Effector memory CD8-positive, alpha-beta T cell (primary cell): ENCODE measurements around the gene CCDC152.

Experiments used
- ATAC-seq: fragments of 150-1000 bp; cut with Tn5 transposase; replicated peaks from 2 replicates; pipeline ENCODE4 v1.10.0; 2021; ENCODE audit warnings: mild to moderate bottlenecking, moderate library complexity
- DNase-seq, 3 experiments: peaks; one replicate each; pipeline ENCODE4 v3.0.0; 2021
- H3K27ac Mint-ChIP-seq, 2 donors: one replicate each; pipeline ENCODE4 v1.8.0; 2022; ENCODE audit warnings: mild to moderate bottlenecking in 2 of 2, mixed read lengths in 2 of 2, moderate library complexity in 2 of 2
- H3K27me3 Mint-ChIP-seq, 2 donors: one replicate each; pipeline ENCODE4 v1.8.0; 2022; ENCODE audit warnings: mixed read lengths in 2 of 2
- H3K36me3 Mint-ChIP-seq: one replicate; pipeline ENCODE4 v1.8.0; 2022; ENCODE audit warnings: mild to moderate bottlenecking, moderate library complexity, mixed read lengths; ENCODE audit not compliant: insufficient read depth
- H3K4me1 Mint-ChIP-seq, 2 donors: one replicate each; pipeline ENCODE4 v1.8.0; 2022; ENCODE audit warnings: low read depth in 2 of 2, mixed read lengths in 2 of 2
- H3K4me3 Mint-ChIP-seq, 2 donors: one replicate each; pipeline ENCODE4 v1.8.0; 2022; ENCODE audit warnings: mild to moderate bottlenecking in 2 of 2, mixed read lengths in 2 of 2, moderate library complexity in 2 of 2
- H3K9me3 Mint-ChIP-seq, 2 donors: one replicate each; pipeline ENCODE4 v1.8.0; 2022; ENCODE audit warnings: mixed read lengths in 2 of 2

Gene CCDC152

GRCh38 chr5:42753099-42753498 is 3.5 kb upstream of the CCDC152 start:
- Mint-ChIP-seq H3K4me1 (peaks cover 15 to 22% of the 10 kb centered on the region in 2 donors), H3K27me3 (peaks cover 12 to 15% of the 10 kb centered on the region in 2 donors), H3K36me3 (no peaks in the 10 kb centered on the region), H3K9me3 (no peaks in the 10 kb centered on the region), H3K4me3 (no peak overlapping the region), H3K27ac (no peak overlapping the region)
- DNase-seq = no peak
- ATAC-seq = no peak

DNA sequence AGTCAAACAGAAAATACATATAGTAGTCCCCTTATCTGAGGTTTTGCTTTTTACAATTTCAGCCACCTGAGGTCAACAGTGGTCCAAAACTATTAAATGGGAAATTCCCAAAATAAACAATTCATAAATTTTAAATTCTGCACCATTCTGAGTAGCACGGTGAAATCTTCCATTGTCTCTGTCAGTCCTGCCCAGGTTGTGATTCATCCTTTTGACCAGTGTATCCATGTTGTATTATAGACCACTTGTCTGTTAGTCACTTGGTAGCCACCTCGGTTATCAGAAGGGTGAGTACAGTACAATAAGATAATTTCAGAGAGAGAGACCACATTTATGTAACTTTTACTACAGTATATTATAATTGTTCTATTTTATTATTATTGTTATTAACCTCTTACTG is 2.8 kb downstream of the CCDC152 start:
- no peak overlapping the region for H3K4me3 Mint-ChIP-seq
- ATAC-seq = no peak
- H3K4me1 Mint-ChIP-seq = peaks cover 10 to 12% of the 10 kb centered on the region in 2 donors
- H3K27me3 Mint-ChIP-seq = peaks cover 23% of the 10 kb centered on the region in 2 donors
- H3K9me3 Mint-ChIP-seq = no peaks in the 10 kb centered on the region
- no peak overlapping the region for H3K27ac Mint-ChIP-seq
- H3K36me3 Mint-ChIP-seq = peaks cover 3% of the 10 kb centered on the region
- DNase-seq = no peak

DNA sequence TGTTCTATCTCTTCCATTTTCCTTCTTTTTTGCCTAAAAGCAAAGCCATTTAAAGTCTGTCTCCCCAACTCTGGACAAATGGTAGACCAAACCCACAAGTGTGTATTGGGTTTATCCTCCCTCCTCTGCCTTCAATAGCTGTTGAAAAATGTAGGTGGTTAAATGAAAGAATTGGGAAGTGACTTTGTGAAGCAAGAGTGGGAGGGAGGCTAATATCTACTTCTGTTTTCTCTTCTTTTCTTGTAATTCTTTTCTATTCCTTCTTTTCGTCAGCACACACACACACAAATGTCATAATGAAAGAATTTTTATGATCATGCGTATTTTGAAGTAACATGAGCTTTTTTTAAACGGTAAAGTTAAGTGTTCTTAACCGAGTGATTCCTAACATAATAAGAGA is 3.8 kb downstream of the CCDC152 start:
- Mint-ChIP-seq H3K4me1 (peaks cover 10 to 12% of the 10 kb centered on the region in 2 donors), H3K27ac (no peak overlapping the region), H3K36me3 (peaks cover 3% of the 10 kb centered on the region), H3K9me3 (no peaks in the 10 kb centered on the region), H3K4me3 (no peak overlapping the region), H3K27me3 (peaks cover 23 to 28% of the 10 kb centered on the region in 2 donors)
- DNase-seq (no peak), ATAC-seq (no peak)

GRCh38 chr5:42761791-42762190 is 5.2 kb downstream of the CCDC152 start:
- Mint-ChIP-seq H3K27me3 (peaks cover 19 to 24% of the 10 kb centered on the region in 2 donors), H3K9me3 (no peaks in the 10 kb centered on the region)
- DNase-seq = no peak

DNA sequence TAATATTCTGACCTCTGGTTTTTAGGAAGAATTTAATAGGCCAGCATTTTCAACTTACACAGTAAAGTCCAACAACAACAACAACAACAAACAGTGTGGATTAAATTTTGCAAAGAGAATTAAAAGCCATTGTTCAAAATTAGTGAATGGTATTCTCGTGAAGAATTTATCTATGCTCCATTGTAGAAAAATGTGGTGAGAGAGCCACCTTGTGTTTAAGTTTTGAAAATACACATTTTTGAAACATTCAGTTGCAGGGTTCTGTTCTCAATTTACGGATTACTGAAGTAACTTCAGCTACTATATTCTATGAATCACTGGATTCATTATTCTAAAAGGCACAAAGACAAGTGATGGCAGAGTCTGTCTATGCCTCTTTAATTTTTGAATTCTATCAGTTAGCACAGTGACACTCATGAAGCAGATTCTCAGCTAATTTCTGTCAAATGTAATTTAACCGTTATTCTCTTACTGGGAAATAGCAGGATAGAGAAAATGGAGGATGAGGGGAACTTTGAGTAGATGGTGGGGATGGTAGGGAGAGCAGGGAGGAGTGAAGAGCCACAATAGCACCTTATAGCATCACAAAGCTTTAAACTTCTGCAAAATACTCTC is 11.0 kb downstream of the CCDC152 start:
- H3K9me3 Mint-ChIP-seq = no peaks in the 10 kb centered on the region
- H3K36me3 Mint-ChIP-seq = peaks cover 6% of the 10 kb centered on the region
- DNase-seq = peak in 1 of 3 experiments; percentile 8
- ATAC-seq = peak; percentile 43
- no peak overlapping the region for H3K4me3 Mint-ChIP-seq
- H3K4me1 Mint-ChIP-seq = no peaks in the 10 kb centered on the region
- peaks cover 10 to 26% of the 10 kb centered on the region in 2 donors for H3K27me3 Mint-ChIP-seq
- peak overlapping the region in 1 of 2 donors; percentile 27 for H3K27ac Mint-ChIP-seq

More at GRCh38 chr5:42761791-42762190, 5.2 kb downstream of the CCDC152 start:
- H3K36me3 Mint-ChIP-seq = peaks cover 3% of the 10 kb centered on the region
- no peak overlapping the region for H3K27ac Mint-ChIP-seq
- H3K4me1 Mint-ChIP-seq = peaks cover 8 to 9% of the 10 kb centered on the region in 2 donors
- ATAC-seq = no peak
- H3K4me3 Mint-ChIP-seq = no peak overlapping the region

DNA sequence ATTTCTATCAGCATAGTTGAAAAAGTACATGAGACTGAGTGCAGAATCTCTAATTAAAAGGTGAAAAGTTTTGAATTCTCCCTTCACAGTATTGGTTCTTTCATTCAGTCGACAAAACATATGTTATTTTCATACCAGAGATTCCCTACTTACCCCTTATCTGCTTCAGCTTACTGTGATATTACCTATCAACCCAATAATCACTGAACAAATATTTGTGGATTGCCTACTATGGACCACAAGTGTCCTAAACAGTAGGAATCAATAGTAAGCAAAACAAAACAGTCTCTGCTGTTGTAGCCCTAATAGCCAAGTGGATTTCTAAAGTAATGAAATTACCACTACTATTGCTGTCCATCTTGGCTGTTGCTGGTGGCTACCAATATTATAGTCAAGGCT is 11.5 kb downstream of the CCDC152 start:
- Mint-ChIP-seq H3K9me3 (no peaks in the 10 kb centered on the region), H3K27me3 (peaks cover 10 to 26% of the 10 kb centered on the region in 2 donors), H3K4me3 (no peak overlapping the region), H3K36me3 (peaks cover 3% of the 10 kb centered on the region), H3K27ac (no peak overlapping the region), H3K4me1 (no peaks in the 10 kb centered on the region)
- DNase-seq = no peak
- ATAC-seq = no peak

DNA sequence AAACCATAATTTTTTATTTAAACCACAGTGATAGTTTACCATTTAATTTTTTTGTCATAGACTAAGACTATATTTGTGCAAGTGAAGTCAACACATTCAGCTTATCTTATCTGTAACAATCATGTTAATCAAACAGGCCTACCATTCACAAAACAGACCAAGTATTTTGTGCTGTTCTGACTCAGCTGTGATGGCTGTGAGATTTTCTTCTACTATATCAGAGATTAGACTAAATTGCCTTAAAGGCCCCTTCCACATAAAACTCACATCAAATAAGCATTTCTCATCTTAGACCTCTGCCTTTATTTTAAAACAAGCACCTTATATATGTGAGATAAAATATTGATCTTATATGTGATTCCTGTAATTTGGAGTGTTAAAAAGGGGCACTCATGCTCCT is 13.4 kb downstream of the CCDC152 start:
- no peak for ATAC-seq
- H3K27ac Mint-ChIP-seq = no peak overlapping the region
- peaks cover 5 to 26% of the 10 kb centered on the region in 2 donors for H3K27me3 Mint-ChIP-seq

GRCh38 chr5:42772265-42772993 is 15.8 kb downstream of the CCDC152 start:
- no peaks in the 10 kb centered on the region for H3K9me3 Mint-ChIP-seq
- ATAC-seq = no peak
- H3K27me3 Mint-ChIP-seq = peaks cover 5 to 25% of the 10 kb centered on the region in 2 donors
- H3K4me1 Mint-ChIP-seq = no peaks in the 10 kb centered on the region
- H3K36me3 Mint-ChIP-seq = peaks cover 3% of the 10 kb centered on the region
- no peak for DNase-seq
- no peak overlapping the region for H3K27ac Mint-ChIP-seq
- H3K4me3 Mint-ChIP-seq = no peak overlapping the region

More for the DNA sequence above, 13.4 kb downstream of the CCDC152 start:
- Mint-ChIP-seq H3K36me3 (peaks cover 3% of the 10 kb centered on the region), H3K9me3 (no peaks in the 10 kb centered on the region), H3K4me3 (no peak overlapping the region), H3K4me1 (no peaks in the 10 kb centered on the region)
- no peak for DNase-seq

DNA sequence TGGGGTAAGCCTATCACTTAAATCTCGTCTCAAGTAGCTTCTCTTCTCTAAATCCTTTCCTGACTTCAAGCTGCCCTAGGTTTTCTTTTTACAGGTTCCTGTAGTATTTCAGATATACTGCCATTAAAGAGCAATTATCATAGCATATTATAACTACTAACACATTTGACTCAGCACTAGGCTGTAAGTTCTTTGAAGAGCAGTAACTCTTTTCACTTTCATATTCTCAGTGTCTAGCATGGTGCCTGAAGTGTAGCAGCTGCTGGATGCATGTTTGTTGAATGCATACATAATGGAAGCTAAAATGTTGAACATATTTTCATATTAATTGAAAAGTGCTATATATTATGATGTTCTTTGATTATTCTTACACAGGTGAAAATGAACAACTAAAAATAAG is 22.5 kb downstream of the CCDC152 start:
- Mint-ChIP-seq H3K4me1 (no peaks in the 10 kb centered on the region), H3K4me3 (no peak overlapping the region), H3K36me3 (no peaks in the 10 kb centered on the region), H3K27me3 (no peaks in the 10 kb centered on the region), H3K27ac (no peak overlapping the region), H3K9me3 (no peaks in the 10 kb centered on the region)
- DNase-seq = no peak
- no peak for ATAC-seq

DNA sequence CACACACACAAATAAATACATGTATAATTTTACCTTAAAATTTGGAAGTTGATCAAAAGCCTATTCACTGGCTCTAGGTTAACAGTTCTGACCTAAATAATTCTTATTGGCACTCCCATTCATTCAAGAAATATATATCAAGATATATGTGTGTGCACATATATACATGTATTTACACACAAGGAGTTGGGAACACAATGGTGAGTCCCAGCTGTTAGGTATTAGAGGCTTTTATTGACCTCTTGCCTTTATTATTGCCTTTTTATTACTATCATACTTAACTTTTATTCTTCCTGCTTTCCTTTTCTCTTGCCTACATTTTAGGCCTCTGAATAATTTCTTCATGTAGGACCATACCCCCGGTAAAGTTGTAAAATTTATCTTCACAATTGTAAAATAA is 25.0 kb downstream of the CCDC152 start:
- Mint-ChIP-seq H3K27ac (no peak overlapping the region), H3K4me1 (no peaks in the 10 kb centered on the region), H3K36me3 (no peaks in the 10 kb centered on the region), H3K9me3 (peaks cover 4% of the 10 kb centered on the region in 2 donors), H3K27me3 (no peaks in the 10 kb centered on the region), H3K4me3 (no peak overlapping the region)
- no peak for ATAC-seq
- DNase-seq = no peak

DNA sequence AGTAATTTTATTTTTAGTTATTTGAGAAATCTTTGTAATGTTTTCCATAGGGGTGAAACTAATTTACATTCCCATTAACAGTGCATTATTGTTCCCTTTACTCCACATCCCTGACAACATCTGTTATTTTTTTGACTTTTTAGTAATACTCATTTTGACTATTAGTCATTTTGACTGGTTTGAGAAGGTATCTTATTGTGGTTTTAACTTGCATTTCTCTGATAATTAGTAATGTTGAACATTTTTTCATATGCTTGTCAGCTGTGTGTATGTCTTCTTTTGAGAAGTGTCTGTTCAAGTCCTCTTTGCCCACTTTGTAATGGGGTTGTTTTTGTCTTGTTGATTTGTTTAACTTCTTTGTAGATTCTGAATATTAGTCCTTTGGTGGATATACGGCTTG is 27.5 kb downstream of the CCDC152 start:
- no peaks in the 10 kb centered on the region for H3K36me3 Mint-ChIP-seq
- peaks cover 0 to 3% of the 10 kb centered on the region in 2 donors for H3K27me3 Mint-ChIP-seq
- DNase-seq (no peak), ATAC-seq (no peak)
- peaks cover 7 to 8% of the 10 kb centered on the region in 2 donors for H3K9me3 Mint-ChIP-seq
- H3K4me3 Mint-ChIP-seq = no peak overlapping the region
- no peaks in the 10 kb centered on the region for H3K4me1 Mint-ChIP-seq
- H3K27ac Mint-ChIP-seq = no peak overlapping the region

DNA sequence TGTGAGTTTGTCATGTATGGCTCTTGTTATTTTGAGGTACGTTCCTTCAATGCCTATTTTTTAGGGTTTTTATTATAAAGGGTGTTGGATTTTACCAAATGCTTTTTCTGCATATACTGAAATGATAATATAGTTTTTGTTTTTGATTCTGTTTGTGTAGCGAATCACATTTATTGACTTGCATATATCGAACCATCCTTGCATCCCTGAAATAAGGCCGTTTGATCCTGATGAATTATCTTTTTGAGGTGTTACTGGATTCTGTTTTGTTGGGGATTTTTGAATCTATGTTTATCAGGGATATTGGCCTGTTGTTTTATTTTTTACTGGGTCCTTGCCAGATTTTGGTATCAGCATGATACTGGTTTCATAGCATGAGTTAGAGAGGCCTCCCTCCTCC is 29.1 kb downstream of the CCDC152 start:
- ATAC-seq (no peak), DNase-seq (no peak)
- no peaks in the 10 kb centered on the region for H3K4me1 Mint-ChIP-seq
- peaks cover 7 to 8% of the 10 kb centered on the region in 2 donors for H3K9me3 Mint-ChIP-seq
- H3K4me3 Mint-ChIP-seq = no peak overlapping the region
- H3K36me3 Mint-ChIP-seq = no peaks in the 10 kb centered on the region
- H3K27ac Mint-ChIP-seq = no peak overlapping the region
- peaks cover 0 to 6% of the 10 kb centered on the region in 2 donors for H3K27me3 Mint-ChIP-seq

DNA sequence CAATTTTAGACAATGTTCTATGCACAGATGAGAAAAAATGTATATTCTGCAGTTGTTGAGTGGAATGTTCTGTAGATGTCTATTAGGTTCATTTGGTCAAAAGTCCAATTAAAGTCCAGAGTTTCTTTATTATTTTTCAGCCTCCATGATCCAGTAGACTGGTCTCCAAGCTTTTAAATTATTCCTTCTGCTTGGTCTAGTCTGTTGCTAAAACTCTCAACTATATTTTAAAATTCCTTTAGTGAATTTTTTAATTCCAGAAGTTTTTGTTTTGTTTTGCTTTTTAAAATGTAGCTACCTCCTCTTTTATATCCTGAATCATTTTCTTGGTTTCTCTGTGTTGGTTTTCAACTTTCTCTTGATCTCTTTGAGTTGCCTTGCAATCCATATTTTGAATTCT is 30.5 kb downstream of the CCDC152 start:
- Mint-ChIP-seq H3K4me3 (no peak overlapping the region), H3K27me3 (peaks cover 0 to 6% of the 10 kb centered on the region in 2 donors), H3K27ac (no peak overlapping the region), H3K4me1 (no peaks in the 10 kb centered on the region), H3K9me3 (peaks cover 7 to 8% of the 10 kb centered on the region in 2 donors), H3K36me3 (no peaks in the 10 kb centered on the region)
- ATAC-seq (no peak), DNase-seq (no peak)

GRCh38 chr5:42787845-42788244 is 31.2 kb downstream of the CCDC152 start:
- no peaks in the 10 kb centered on the region for H3K36me3 Mint-ChIP-seq
- H3K27me3 Mint-ChIP-seq = peaks cover 0 to 6% of the 10 kb centered on the region in 2 donors
- H3K9me3 Mint-ChIP-seq = peaks cover 7 to 8% of the 10 kb centered on the region in 2 donors
- H3K4me3 Mint-ChIP-seq = no peak overlapping the region
- DNase-seq = no peak
- no peak for ATAC-seq
- H3K27ac Mint-ChIP-seq = no peak overlapping the region
- H3K4me1 Mint-ChIP-seq = no peaks in the 10 kb centered on the region
